ENCODE data around the gene KLHL2. TPM values are rescaled to one million over a fixed set of nuclear protein-coding genes. Genes with fewer than 3 reads are reported as not detected.

KLHL2 gene
- total and polyA plus RNA-seq, 2 of the 13 experiments (the other 11 are each of a cell fraction or from before 2014, with no cell fraction given): 9.2 to 17.6 TPM

DNA sequence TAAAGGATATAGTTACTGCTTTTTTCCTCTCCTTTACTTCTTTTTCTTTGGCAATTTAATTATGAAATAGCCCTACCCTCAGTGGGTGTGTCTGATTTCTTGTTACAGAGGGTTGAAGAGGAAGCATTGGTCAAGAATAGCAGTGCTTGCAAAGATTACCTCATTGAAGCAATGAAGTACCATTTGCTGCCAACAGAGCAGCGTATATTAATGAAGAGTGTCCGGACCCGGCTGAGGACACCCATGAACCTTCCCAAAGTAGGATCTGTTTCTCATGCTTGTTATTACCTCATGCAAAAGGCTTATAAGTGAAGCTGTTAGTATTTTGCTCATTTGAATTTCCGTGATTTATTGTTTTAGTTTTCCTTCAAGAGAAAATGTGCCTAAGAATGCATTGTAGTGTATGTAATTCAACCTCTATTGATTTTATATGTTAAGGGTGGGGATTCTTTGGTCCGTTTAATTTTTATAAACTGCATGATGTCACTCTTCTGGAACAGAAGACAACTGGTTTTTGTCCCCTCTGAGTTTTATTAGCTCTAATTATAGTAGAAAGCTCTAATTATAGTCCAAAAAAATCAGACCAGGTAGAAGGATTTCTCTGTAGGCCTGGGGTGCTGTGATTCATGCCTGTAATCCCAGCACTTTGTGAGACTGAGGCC, 92.2 kb downstream of the KLHL2 start:
- Histone ChIP-seq H2AFZ (ENCODE audit: low read length) (no peak overlapping the region), H3K4me2 (ENCODE audit: low read depth, low read length) (no peak overlapping the region), H3K4me3 (replicated peaks in 1 of 3; ENCODE audit: insufficient read depth in 1 of 3, low read depth in 2 of 3, low read length in 3 of 3) (no peak overlapping the region), H3K79me2 (ENCODE audit: insufficient read depth, low read length) (no peaks in the 10 kb centered on the region), H4K20me1 (ENCODE audit: insufficient read depth, low read length) (no peaks in the 10 kb centered on the region), H3K9me3 (ENCODE audit: low read length) (no peaks in the 10 kb centered on the region), H3K9ac (ENCODE audit: insufficient read depth, low read depth, low read length) (no peak overlapping the region), H3K36me3 (replicated peaks in 1 of 2; ENCODE audit: control insufficient read depth in 1 of 2, insufficient read depth in 2 of 2, low read length in 2 of 2) (peaks cover 4 to 9% of the 10 kb centered on the region in 2 experiments), H3K27ac (ENCODE audit: extremely low read length, insufficient read depth, low read length) (no peak overlapping the region), H3K27me3 (ENCODE audit: control insufficient read depth in 1 of 2, insufficient read depth in 2 of 2, low read length in 2 of 2) (no peaks in the 10 kb centered on the region), H3K4me1 (ENCODE audit: insufficient read depth, low read length) (peaks cover 6% of the 10 kb centered on the region; the same call in 1 of the 2 replicates)
- ChIA-PET POLR2A (no interaction called here), CTCF (ENCODE audit: low intra/inter-chr PET ratio, low total read pairs) (no interaction called here)
- intact Hi-C loops (cut with micrococcal nuclease; ENCODE audit: unreplicated experiment): no loop called here
- no peak for TF ChIP-seq ZNF773 (CRISPR knock-in tag; IDR thresholded peaks at IDR 0.05; ENCODE audit: borderline replicate concordance)
- TF ChIP-seq FOSL1 (CRISPR knock-in tag; IDR thresholded peaks at IDR 0.05; ENCODE audit: borderline replicate concordance): no peak
- no peak for TF ChIP-seq ETV6 (CRISPR knock-in tag; conservative IDR thresholded peaks at IDR 0.05)
- no peak for TF ChIP-seq ZNF224 (CRISPR knock-in tag; IDR thresholded peaks at IDR 0.05)
- TF ChIP-seq, protein P1, sequence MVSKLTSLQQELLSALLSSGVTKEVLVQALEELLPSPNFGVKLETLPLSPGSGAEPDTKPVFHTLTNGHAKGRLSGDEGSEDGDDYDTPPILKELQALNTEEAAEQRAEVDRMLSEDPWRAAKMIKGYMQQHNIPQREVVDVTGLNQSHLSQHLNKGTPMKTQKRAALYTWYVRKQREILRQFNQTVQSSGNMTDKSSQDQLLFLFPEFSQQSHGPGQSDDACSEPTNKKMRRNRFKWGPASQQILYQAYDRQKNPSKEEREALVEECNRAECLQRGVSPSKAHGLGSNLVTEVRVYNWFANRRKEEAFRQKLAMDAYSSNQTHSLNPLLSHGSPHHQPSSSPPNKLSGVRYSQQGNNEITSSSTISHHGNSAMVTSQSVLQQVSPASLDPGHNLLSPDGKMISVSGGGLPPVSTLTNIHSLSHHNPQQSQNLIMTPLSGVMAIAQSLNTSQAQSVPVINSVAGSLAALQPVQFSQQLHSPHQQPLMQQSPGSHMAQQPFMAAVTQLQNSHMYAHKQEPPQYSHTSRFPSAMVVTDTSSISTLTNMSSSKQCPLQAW (CRISPR knock-in tag; IDR thresholded peaks at IDR 0.05): no peak
- TF ChIP-seq ZNF3 (CRISPR knock-in tag; IDR thresholded peaks at IDR 0.05): no peak
- TF ChIP-seq ZNF674 (CRISPR knock-in tag; IDR thresholded peaks at IDR 0.05; ENCODE audit: low read depth): no peak
- TF ChIP-seq NFYB (CRISPR knock-in tag; IDR thresholded peaks at IDR 0.05): no peak
- no peak for TF ChIP-seq FOXA3 (CRISPR knock-in tag; IDR thresholded peaks at IDR 0.05)
- no peak for TF ChIP-seq ZNF839 (CRISPR knock-in tag; IDR thresholded peaks at IDR 0.05; ENCODE audit: borderline replicate concordance)
- no peak for TF ChIP-seq ZNF737 (CRISPR knock-in tag; IDR thresholded peaks at IDR 0.05; ENCODE audit: borderline replicate concordance)
- TF ChIP-seq ZNF883 (CRISPR knock-in tag; IDR thresholded peaks at IDR 0.05; ENCODE audit: not compliant biosample characterization): no peak
- TF ChIP-seq HIVEP1 (CRISPR knock-in tag; IDR thresholded peaks at IDR 0.05): no peak
- TF ChIP-seq EED (CRISPR knock-in tag; IDR thresholded peaks at IDR 0.05): no peak
- BruUV-seq (replicated peaks): no TSS peak
- WGBS (ENCODE audit: low lambda C conversion rate): 92% methylated on average over 5 of the region's 5 CpGs
- ATAC-seq: no peak
- no peak for FAIRE-seq
- in situ Hi-C loops (cut with HindIII; ENCODE audit: extremely low pct_ligation_motif_present, low pct_unique_long_range_greater_than_20kb): no loop called here
- no peak for DNase-seq (ENCODE audit: low spot score)
